Measurements from ENCODE around the gene R3HDM2. TPM values are rescaled to one million over a fixed set of nuclear protein-coding genes. Genes with fewer than 3 reads are reported as not detected.

R3HDM2 gene
- polyA plus RNA-seq, 1 experiment, result 20.0 TPM

DNA sequence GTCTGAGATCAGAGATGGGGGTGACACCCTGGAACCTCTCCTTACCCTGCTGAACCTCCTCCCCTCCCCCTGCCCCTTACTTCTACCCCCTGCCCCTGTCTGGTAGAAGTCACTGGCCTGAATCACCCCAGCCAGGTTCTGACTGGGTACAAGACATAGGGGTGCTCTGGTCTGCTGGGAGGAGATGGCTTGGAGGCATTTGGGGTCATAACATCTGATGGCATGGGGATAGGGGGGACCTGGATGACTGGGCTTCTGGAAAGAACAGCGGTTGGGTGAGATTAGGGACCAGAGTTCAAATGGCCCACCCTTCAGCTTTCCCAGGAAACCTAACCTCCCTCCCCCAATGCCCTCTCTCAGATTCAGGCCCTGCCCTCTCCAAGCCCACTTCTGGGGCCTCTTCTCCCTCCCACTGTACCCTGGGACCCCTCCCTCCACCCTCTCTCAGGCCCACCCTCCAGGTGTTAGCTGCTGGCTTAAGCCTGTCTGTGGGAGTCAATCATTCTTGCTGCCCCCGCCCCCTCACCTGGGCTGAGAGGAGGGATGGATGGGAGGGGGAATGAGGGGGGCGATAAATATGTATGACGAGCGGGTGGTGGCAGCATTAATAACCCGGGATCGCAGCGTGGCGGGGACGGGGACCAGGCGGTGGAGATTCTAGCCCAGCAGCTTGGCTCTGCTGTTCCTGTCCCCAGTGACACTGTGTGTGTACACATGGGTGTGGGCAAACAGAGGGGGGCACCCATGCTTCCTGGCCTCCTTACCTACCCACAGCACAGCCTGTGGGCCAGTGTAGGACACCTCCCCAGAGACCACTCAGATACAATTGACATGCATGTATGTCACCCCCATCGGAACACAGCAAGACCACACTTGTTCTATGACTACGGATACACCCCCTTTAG, 208.3 kb downstream of the R3HDM2 start:
- DNase-seq (ENCODE audit: low read depth, low spot score), result no peak
- TF ChIP-seq, protein P1, sequence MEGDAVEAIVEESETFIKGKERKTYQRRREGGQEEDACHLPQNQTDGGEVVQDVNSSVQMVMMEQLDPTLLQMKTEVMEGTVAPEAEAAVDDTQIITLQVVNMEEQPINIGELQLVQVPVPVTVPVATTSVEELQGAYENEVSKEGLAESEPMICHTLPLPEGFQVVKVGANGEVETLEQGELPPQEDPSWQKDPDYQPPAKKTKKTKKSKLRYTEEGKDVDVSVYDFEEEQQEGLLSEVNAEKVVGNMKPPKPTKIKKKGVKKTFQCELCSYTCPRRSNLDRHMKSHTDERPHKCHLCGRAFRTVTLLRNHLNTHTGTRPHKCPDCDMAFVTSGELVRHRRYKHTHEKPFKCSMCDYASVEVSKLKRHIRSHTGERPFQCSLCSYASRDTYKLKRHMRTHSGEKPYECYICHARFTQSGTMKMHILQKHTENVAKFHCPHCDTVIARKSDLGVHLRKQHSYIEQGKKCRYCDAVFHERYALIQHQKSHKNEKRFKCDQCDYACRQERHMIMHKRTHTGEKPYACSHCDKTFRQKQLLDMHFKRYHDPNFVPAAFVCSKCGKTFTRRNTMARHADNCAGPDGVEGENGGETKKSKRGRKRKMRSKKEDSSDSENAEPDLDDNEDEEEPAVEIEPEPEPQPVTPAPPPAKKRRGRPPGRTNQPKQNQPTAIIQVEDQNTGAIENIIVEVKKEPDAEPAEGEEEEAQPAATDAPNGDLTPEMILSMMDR (IDR thresholded peaks at IDR 0.05; ENCODE audit: low read depth, low read length), result no peak
- ChIA-PET CTCF (interaction anchor here (3.4 kb wide), 1 partner anchor 8 kb away, joined by 16 read pairs; no protein-coding TSS in a partner anchor), POLR2A (interaction anchor here (0.6 to 1.0 kb wide), 2 partner anchors 7 to 21 kb away, joined by 5 read pairs; partner anchors contain the start of gene SHMT2)
- Histone ChIP-seq H3K27ac (ENCODE audit: low read depth, low read length) (no peak overlapping the region), H3K9me3 (ENCODE audit: control insufficient read depth, insufficient read depth, low read length) (no peaks in the 10 kb centered on the region; the same call in 1 of the 2 replicates), H3K27me3 (ENCODE audit: control insufficient read depth, insufficient read depth, low read length) (peaks cover 41% of the 10 kb centered on the region), H3K4me3 (ENCODE audit: low read depth, low read length) (no peak overlapping the region)

DNA sequence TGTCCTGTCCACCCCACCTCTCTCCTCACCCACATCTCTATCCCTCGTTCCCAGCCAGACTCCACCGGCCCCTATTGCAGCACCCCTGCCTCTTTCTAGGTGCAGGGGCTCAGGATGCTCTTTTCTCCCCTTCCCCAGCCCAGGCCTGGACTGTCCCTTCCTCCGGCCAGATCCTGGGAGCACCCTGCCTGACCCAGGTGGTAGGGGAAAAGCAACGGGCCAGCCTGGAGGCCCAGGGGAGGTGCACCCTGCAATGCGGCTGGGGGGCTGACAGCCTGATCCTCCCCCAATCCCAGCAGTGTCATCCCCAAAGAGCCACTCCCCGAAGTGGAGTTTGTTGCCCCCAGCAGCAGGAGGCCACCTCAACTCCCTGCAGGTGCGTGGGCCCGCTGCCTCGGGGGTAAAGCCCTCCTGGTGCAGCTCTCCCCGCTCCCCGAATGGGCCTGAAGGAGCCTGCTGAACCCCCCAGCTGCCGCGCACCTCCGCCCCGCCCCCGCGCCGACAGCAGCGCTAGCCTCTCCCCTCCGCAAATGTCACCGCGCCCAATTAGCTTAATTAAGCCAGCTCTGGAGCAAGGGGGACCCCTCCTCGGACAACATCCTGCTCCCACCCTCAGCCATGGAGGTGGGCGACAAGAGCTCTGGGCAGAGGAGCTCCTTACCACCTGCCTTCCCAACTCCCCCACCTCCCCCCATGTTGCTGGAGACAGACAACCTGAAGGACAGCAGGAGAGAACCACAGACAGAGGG, 209.5 kb downstream of the R3HDM2 start:
- CTCF ChIA-PET, result interaction anchor here (0.9 kb wide), 1 partner anchor 23 kb away, joined by 5 read pairs; no protein-coding TSS in a partner anchor
- H3K27me3 ChIP-seq (ENCODE audit: control insufficient read depth, insufficient read depth, low read length), result peaks cover 46% of the 10 kb centered on the region
- TF ChIP-seq, protein P1 (IDR thresholded peaks at IDR 0.05; ENCODE audit: low read depth, low read length), result no peak
- POLR2A ChIA-PET, result interaction anchor here (1.0 kb wide), 1 partner anchor 9 kb away, joined by 5 read pairs; the partner anchor contains the start of gene SHMT2
- no peak overlapping the region for H3K4me3 ChIP-seq (ENCODE audit: low read depth, low read length)
- no peaks in the 10 kb centered on the region; the same call in 1 of the 2 replicates for H3K9me3 ChIP-seq (ENCODE audit: control insufficient read depth, insufficient read depth, low read length)
- no peak for DNase-seq (ENCODE audit: low read depth, low spot score)
- H3K27ac ChIP-seq (ENCODE audit: low read depth, low read length), result no peak overlapping the region

DNA sequence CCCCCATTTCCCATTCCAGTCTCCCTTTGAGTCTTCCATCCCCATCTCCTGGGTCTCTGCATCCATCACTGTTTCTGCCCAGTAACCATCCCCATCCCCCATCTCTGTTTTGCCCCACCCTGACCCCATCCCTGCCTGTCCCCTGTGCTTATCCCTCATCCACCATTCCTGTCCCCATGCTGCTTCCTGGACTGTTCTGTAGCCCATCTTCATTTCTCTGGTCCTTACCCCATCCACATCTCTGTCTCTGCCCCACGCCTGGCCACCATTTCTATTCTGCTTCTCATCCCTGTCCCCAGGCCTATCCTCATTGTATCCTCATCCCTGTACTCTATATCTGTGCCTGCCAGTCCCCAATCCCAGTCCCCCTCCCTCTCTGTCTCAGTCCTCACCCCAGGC, 210.1 kb downstream of the R3HDM2 start:
- TF ChIP-seq, protein P1 (IDR thresholded peaks at IDR 0.05; ENCODE audit: low read depth, low read length), result no peak
- Histone ChIP-seq H3K4me3 (ENCODE audit: low read depth, low read length) (no peak overlapping the region), H3K9me3 (ENCODE audit: control insufficient read depth, insufficient read depth, low read length) (no peaks in the 10 kb centered on the region; the same call in 1 of the 2 replicates), H3K27me3 (ENCODE audit: control insufficient read depth, insufficient read depth, low read length) (peaks cover 49% of the 10 kb centered on the region), H3K27ac (ENCODE audit: low read depth, low read length) (no peak overlapping the region)
- ChIA-PET POLR2A (no interaction called here), CTCF (no interaction called here)
- no peak for DNase-seq (ENCODE audit: low read depth, low spot score)

DNA sequence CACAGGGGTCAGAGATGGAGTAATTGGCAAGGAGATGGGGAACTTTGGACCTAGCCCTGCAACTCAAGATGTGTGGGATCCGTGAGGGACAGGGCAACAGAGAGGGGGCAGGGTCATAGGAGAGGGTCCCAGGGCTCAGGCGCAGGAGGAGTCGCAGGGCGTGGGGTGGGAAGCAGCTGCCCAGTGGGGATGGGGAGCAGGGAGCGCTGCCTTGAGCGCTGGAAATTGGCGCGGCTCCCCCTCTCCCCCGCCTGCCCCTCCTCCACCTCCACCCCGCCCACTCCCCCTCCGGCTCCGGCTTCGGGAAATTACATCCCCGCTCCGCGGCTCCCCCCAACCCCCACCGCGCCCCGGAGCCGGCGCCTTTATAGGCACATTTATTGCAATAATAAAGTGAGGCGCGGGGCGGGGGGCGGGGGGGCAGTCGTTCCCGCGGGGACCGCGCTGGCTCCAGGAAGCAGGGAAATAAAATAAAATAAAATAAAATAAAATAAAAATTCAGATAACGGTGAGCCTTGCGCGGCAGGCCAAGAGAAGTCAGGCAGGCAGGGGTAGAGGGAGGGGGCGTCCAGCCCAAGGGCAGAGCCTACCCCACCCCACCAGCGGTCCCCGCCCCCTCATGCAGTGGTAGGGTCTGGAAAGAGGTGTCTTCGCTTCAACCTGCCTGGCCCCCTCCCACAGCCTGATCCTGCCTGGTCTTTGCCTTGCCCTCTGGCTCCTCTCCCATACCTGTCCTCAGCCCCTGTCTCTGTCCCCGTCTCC, 210.7 kb downstream of the R3HDM2 start:
- Histone ChIP-seq H3K27ac (ENCODE audit: low read depth, low read length) (no peak overlapping the region), H3K4me3 (ENCODE audit: low read depth, low read length) (no peak overlapping the region), H3K27me3 (ENCODE audit: control insufficient read depth, insufficient read depth, low read length) (peaks cover 54% of the 10 kb centered on the region), H3K9me3 (ENCODE audit: control insufficient read depth, insufficient read depth, low read length) (no peaks in the 10 kb centered on the region; the same call in 1 of the 2 replicates)
- ChIA-PET CTCF (interaction anchor here (1.0 to 1.4 kb wide), 2 partner anchors 19 to 22 kb away, joined by 6 to 9 read pairs; no protein-coding TSS in a partner anchor), POLR2A (interaction anchor here (2.8 kb wide), 1 partner anchor 10 kb away, joined by 16 read pairs; the partner anchor contains the start of gene SHMT2)
- DNase-seq (ENCODE audit: low read depth, low spot score), result no peak
- TF ChIP-seq, protein P1 (IDR thresholded peaks at IDR 0.05; ENCODE audit: low read depth, low read length), result no peak
